HG02884 (cell line): ENCODE results near the gene HIF1A.

Source experiments
- ATAC-seq: cut with Tn5 transposase; IDR thresholded peaks from one replicate; pipeline ENCODE4 v1.9.1; 2021; ENCODE audit warnings: mild to moderate bottlenecking, moderate library complexity; ENCODE audit not compliant: unreplicated experiment

The HIF1A gene

GRCh38 chr14:61769893-61770292 lies 74.6 kb downstream of the HIF1A start:
- ATAC-seq = no peak

- ATAC-seq = no peak
Observed at GRCh38 chr14:61774861-61775260, 79.5 kb downstream of the HIF1A start.

GRCh38 chr14:61780125-61780524 lies 84.8 kb downstream of the HIF1A start:
- ATAC-seq = peak; percentile 91

- no peak for ATAC-seq
Observed at GRCh38 chr14:61797309-61797708, 102.0 kb downstream of the HIF1A start.
